Fibroblast of upper back skin (primary cell): ENCODE data around the gene REXO2.
A peak's percentile ranks its signal among the peaks of the same experiment; 100 is the strongest.

ENCODE experiments used
- DNase-seq: peaks from one replicate; pipeline ENCODE4 v3.0.0-alpha.2; 2013

Gene REXO2

GRCh38 chr11:114440971-114441763 is 1.9 kb downstream of the REXO2 start:
- no peak for DNase-seq

- DNase-seq = no peak
Observed at GRCh38 chr11:114441921-114442320, 2.7 kb downstream of the REXO2 start.

- DNase-seq = no peak
Observed at GRCh38 chr11:114442536-114442935, 3.3 kb downstream of the REXO2 start.

- DNase-seq = peak; percentile 25
Observed at GRCh38 chr11:114447444-114447843, 8.2 kb downstream of the REXO2 start.

GRCh38 chr11:114447892-114448291 is 8.6 kb downstream of the REXO2 start:
- DNase-seq = peak; percentile 91

- peak; percentile 16 for DNase-seq
Observed at GRCh38 chr11:114448749-114449482, 9.6 kb downstream of the REXO2 start.

GRCh38 chr11:114449845-114450244 is 10.6 kb downstream of the REXO2 start:
- no peak for DNase-seq

- no peak for DNase-seq
Observed at GRCh38 chr11:114452399-114452798, 13.1 kb downstream of the REXO2 start.

GRCh38 chr11:114463999-114464398 is 24.7 kb downstream of the REXO2 start:
- no peak for DNase-seq

GRCh38 chr11:114466742-114467141 is 27.5 kb downstream of the REXO2 start:
- DNase-seq = no peak

- DNase-seq = peak; percentile 28
Observed at GRCh38 chr11:114472661-114473060, 33.4 kb downstream of the REXO2 start.

- no peak for DNase-seq
Observed at GRCh38 chr11:114478001-114478410, 38.7 kb downstream of the REXO2 start.

GRCh38 chr11:114478768-114479167 is 39.5 kb downstream of the REXO2 start:
- DNase-seq = peak; percentile 16

GRCh38 chr11:114479331-114479730 is 40.1 kb downstream of the REXO2 start:
- peak; percentile 13 for DNase-seq

- DNase-seq = no peak
Observed at GRCh38 chr11:114482114-114482513, 42.8 kb downstream of the REXO2 start.

GRCh38 chr11:114483929-114484328 is 44.7 kb downstream of the REXO2 start:
- no peak for DNase-seq

GRCh38 chr11:114496915-114497314 is 57.6 kb downstream of the REXO2 start:
- DNase-seq = no peak

- DNase-seq = peak; percentile 55
Observed at GRCh38 chr11:114499756-114500155, 60.5 kb downstream of the REXO2 start.
